Measurements from ENCODE around the gene MOB3B.

MOB3B gene

GRCh38 chr9:27438522-27438921 lies 91.1 kb downstream of the MOB3B start:
- CTCF ChIA-PET = interaction anchor here (1.5 kb wide), 1 partner anchor 105 kb away, joined by 4 read pairs; no protein-coding TSS in a partner anchor
- POLR2A ChIA-PET = interaction anchor here (0.9 kb wide), 1 partner anchor 19 kb away, joined by 3 read pairs; no protein-coding TSS in a partner anchor
- Histone ChIP-seq H3K4me1 (ENCODE audit: control insufficient read depth, insufficient read depth, low read length) (peaks cover 8% of the 10 kb centered on the region; the same call in 1 of the 2 replicates), H3K9me3 (ENCODE audit: control insufficient read depth, insufficient read depth, low read depth, low read length) (no peaks in the 10 kb centered on the region), H3K27ac (ENCODE audit: extremely low read depth, low read depth, low read length) (no peak overlapping the region), H3K4me3 (ENCODE audit: low read depth, low read length) (no peak overlapping the region), H3K36me3 (ENCODE audit: control insufficient read depth in 2 of 2, insufficient read depth in 1 of 2, low read length in 2 of 2) (no peaks in the 10 kb centered on the region)
- TF ChIP-seq ELK4 (IDR thresholded peaks at IDR 0.05; ENCODE audit: borderline replicate concordance, low read depth, low read length) = no peak
- TF ChIP-seq KLF8 (tag by site-specific recombination; IDR thresholded peaks at IDR 0.05) = no peak
- no peak for TF ChIP-seq ZNF23 (tag by site-specific recombination; IDR thresholded peaks at IDR 0.05; ENCODE audit: borderline replicate concordance)
- TF ChIP-seq ZNF302 (tag by site-specific recombination; IDR thresholded peaks at IDR 0.05; ENCODE audit: low read depth) = no peak

- H3K4me1 ChIP-seq (ENCODE audit: control insufficient read depth, insufficient read depth, low read length) = peaks cover 9% of the 10 kb centered on the region; the same call in 1 of the 2 replicates
- TF ChIP-seq ZNF585B (tag by site-specific recombination; IDR thresholded peaks at IDR 0.05) (no peak), YY2 (tag by site-specific recombination; IDR thresholded peaks at IDR 0.05) (no peak), SETDB1 (IDR thresholded peaks at IDR 0.05; ENCODE audit: insufficient read length, low read length) (no peak), ZNF341 (tag by site-specific recombination; IDR thresholded peaks at IDR 0.05; ENCODE audit: low read depth) (no peak), ZNF513 (tag by site-specific recombination; IDR thresholded peaks at IDR 0.05) (no peak), GLIS2 (tag by site-specific recombination; IDR thresholded peaks at IDR 0.05) (no peak), MEIS1 (CRISPR knock-in tag; IDR thresholded peaks at IDR 0.05; ENCODE audit: borderline replicate concordance) (peak; percentile 64; the same call in 1 of the 2 replicates), ZNF488 (tag by site-specific recombination; IDR thresholded peaks at IDR 0.05) (no peak), PBX3 (CRISPR knock-in tag; IDR thresholded peaks at IDR 0.05) (no peak), ZNF324 (tag by site-specific recombination; IDR thresholded peaks at IDR 0.05) (no peak), ZNF433 (tag by site-specific recombination; IDR thresholded peaks at IDR 0.05; ENCODE audit: low read depth) (no peak), ZBTB1 (tag by site-specific recombination; IDR thresholded peaks at IDR 0.05) (no peak), KLF1 (tag by site-specific recombination; IDR thresholded peaks at IDR 0.05) (peak; percentile 34; the same call in 1 of the 2 replicates), ZNF510 (tag by site-specific recombination; IDR thresholded peaks at IDR 0.05; ENCODE audit: insufficient replicate concordance) (no peak)
- H3K9me3 ChIP-seq (ENCODE audit: control insufficient read depth, insufficient read depth, low read depth, low read length) = no peaks in the 10 kb centered on the region
- no peak overlapping the region for H3K27ac ChIP-seq (ENCODE audit: extremely low read depth, low read depth, low read length)
- no peaks in the 10 kb centered on the region for H3K36me3 ChIP-seq (ENCODE audit: control insufficient read depth in 2 of 2, insufficient read depth in 1 of 2, low read length in 2 of 2)
- no peak overlapping the region for H3K4me3 ChIP-seq (ENCODE audit: low read depth, low read length)
- ChIA-PET POLR2A (interaction anchor here (0.9 kb wide), 1 partner anchor 20 kb away, joined by 3 read pairs; no protein-coding TSS in a partner anchor), CTCF (interaction anchor here (0.6 to 1.5 kb wide), 3 partner anchors 46 to 118 kb away, joined by 3 to 4 read pairs (median 3); no protein-coding TSS in a partner anchor)
Measured at GRCh38 chr9:27437652-27438373, 91.8 kb downstream of the MOB3B start.

All from HEK293 (cell line).